HEK293 (cell line): ENCODE results near the gene PLCB1.

Experiments used
- ZBTB1 ChIP-seq: fragments of 450-650 bp; formaldehyde crosslinking; IDR thresholded peaks from 2 replicates; pipeline ENCODE4 v1.5.1; 2016; ENCODE audit warnings: missing biosample characterization, missing genetic modification characterization
- ZNF114 ChIP-seq: fragments of 450-650 bp; formaldehyde crosslinking; IDR thresholded peaks from 2 replicates; pipeline ENCODE4 v1.5.0; 2017; ENCODE audit warnings: missing biosample characterization, missing genetic modification characterization
- ZNF76 ChIP-seq: fragments of 450-650 bp; formaldehyde crosslinking; IDR thresholded peaks from 2 replicates; pipeline ENCODE4; 2016; ENCODE audit warnings: low read depth, missing biosample characterization, missing genetic modification characterization, borderline replicate concordance
- ZNF792 ChIP-seq: fragments of 450-650 bp; formaldehyde crosslinking; IDR thresholded peaks from 2 replicates; pipeline ENCODE4 v1.5.1; 2016; ENCODE audit warnings: missing biosample characterization, missing genetic modification characterization
- TF ChIP-seq, protein P1 (sequence below): fragments of 450-650 bp; formaldehyde crosslinking; IDR thresholded peaks from 2 replicates; pipeline ENCODE4 v1.5.1; 2016; ENCODE audit warnings: missing biosample characterization, missing genetic modification characterization

DNA sequence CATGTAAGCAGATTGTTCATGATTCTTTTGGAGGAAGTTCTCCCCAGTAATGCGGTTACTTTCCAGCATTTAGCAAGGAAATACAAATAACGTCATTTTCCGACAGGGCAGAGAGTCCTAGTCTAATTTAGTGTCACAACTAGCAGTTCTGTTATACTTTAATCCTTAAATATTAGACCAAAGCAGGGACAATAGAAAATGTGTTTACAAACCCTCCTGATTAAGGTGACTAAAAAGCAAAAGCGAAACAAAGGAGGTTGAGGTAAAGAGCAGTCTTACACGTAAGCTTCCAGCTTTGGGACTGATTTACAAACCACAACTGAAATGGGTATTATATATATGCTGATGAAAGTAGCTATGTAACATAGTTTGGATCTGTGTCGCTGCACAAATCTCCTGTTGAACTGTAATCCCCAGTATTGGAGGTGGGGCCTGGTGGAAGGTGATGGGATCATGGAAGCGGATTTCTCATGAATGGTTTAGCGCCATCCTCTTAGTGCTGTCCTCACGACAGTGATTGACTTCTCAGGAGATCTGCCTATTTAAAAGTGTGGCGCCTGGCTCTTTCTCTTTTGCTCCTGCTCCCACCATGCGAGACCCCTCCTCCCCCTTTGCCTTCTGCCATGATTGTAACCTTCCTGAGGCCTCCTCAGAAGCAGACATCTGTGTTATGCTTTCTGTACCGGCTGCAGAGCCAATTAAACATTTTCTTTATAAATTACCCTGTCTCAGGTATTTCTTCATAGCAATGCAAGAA is 81.9 kb downstream of the PLCB1 start:
- TF ChIP-seq ZNF76 (tag by site-specific recombination) (no peak), ZNF792 (no peak), ZBTB1 (tag by site-specific recombination) (no peak), ZNF114 (no peak)
- TF ChIP-seq, protein P1, sequence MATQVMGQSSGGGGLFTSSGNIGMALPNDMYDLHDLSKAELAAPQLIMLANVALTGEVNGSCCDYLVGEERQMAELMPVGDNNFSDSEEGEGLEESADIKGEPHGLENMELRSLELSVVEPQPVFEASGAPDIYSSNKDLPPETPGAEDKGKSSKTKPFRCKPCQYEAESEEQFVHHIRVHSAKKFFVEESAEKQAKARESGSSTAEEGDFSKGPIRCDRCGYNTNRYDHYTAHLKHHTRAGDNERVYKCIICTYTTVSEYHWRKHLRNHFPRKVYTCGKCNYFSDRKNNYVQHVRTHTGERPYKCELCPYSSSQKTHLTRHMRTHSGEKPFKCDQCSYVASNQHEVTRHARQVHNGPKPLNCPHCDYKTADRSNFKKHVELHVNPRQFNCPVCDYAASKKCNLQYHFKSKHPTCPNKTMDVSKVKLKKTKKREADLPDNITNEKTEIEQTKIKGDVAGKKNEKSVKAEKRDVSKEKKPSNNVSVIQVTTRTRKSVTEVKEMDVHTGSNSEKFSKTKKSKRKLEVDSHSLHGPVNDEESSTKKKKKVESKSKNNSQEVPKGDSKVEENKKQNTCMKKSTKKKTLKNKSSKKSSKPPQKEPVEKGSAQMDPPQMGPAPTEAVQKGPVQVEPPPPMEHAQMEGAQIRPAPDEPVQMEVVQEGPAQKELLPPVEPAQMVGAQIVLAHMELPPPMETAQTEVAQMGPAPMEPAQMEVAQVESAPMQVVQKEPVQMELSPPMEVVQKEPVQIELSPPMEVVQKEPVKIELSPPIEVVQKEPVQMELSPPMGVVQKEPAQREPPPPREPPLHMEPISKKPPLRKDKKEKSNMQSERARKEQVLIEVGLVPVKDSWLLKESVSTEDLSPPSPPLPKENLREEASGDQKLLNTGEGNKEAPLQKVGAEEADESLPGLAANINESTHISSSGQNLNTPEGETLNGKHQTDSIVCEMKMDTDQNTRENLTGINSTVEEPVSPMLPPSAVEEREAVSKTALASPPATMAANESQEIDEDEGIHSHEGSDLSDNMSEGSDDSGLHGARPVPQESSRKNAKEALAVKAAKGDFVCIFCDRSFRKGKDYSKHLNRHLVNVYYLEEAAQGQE (tag by site-specific recombination), result no peak
